Suppressor macrophage (primary cell): ENCODE measurements around the gene NFIX.
A peak's percentile ranks its signal among the peaks of the same experiment; 100 is the strongest.

Experiments
- DNase-seq, 4 experiments: peaks; one replicate each; pipeline ENCODE4 v3.0.0-alpha.2; 2020 to 2022

The NFIX gene

DNA sequence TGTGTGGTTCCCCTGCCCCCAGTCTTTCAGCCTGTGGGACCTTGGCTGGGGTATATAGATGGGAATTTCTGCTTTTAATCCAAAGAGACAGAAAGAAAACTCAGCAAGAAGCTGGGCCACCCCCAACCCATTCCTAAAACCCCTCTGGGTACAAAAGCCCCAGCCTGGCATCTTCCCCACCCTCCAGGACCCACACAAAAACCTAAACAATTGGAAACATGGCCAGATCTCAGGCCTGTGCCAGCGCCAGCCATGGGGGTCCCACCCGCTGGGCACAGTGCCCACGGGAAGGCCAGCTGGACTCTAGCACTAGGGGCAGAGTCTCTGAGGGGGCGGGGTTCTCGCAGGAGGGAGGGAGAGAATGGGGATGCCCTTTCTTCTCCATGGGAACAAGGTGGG lies 98.8 kb downstream of the NFIX start:
- DNase-seq, result no peak

GRCh38 chr19:13094771-13095392 lies 99.6 kb downstream of the NFIX start:
- peak; percentile 23 to 65 (median 52) for DNase-seq

GRCh38 chr19:13095393-13095784 lies 100.1 kb downstream of the NFIX start:
- DNase-seq, result no peak

DNA sequence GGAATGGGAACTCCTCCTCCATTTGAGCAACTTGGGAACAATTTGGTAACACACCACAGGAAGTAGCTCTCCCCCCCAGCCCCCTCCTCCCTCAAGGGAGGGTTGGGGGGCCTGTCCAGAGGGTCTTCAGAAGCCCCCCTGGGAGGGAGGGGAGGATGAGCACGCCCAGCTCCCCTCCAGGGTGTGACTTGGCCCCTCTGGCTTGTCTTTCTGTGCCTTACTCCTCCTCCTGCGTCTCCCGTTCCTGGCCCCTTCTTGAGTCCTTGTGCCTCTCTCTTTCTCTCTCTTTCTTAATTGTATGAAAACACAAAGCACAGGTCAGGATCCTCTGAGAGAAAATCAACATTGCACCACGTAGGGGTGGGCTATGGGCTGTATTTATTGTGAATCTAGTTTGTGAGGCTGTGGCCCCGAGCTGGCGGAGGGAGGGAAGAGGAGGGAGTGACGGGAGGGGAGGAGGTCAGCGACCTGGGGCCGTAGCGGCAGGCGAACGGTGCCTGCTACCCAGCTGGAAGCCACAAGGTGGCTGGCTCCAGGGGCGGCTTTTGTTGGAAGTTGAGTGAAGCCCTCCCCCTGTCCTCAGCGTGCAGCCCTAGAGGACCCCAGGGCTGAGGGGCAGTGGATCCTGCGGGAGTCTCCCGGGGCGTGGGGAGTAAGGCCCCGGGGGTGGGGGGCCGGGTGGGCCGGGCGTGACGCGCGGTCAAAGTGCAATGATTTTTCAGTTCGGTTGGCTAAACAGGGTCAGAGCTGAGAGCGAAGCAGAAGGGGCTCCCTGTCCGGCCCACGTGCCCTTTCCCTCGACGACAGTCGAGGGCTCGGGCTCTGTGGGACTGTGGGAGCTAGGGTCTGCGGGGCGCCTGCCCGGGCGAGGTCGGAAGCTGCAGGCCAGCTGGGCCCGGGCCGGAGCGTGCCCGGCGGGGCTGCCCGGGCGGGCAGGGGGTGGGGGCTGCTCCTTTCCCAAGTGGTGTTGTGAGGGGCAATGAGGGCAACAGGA lies 101.0 kb downstream of the NFIX start:
- peak; percentile 34 to 71 (median 53) for DNase-seq

DNA sequence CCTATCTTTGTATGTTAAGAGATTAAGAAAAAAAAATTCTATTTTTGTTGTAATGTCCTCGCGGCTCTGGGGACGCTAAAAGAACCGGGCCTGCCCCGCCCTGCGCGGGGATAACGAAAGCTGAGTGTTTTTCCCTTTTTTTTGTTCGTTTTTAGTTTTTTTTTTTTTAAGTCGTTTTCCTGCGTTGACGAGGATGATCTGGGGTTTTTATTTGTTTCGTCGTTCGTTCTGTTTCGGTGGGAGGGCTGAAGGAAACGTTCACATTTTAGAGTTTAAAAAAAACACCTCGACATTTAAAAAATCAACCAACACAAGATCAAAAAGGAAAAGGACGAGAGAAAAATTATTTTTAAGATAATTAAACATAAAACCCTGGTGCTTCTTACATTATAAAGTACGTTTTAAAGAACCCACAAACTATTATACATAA lies 101.8 kb downstream of the NFIX start:
- peak in 3 of 4 experiments; percentile 39 to 62 (median 60) for DNase-seq

DNA sequence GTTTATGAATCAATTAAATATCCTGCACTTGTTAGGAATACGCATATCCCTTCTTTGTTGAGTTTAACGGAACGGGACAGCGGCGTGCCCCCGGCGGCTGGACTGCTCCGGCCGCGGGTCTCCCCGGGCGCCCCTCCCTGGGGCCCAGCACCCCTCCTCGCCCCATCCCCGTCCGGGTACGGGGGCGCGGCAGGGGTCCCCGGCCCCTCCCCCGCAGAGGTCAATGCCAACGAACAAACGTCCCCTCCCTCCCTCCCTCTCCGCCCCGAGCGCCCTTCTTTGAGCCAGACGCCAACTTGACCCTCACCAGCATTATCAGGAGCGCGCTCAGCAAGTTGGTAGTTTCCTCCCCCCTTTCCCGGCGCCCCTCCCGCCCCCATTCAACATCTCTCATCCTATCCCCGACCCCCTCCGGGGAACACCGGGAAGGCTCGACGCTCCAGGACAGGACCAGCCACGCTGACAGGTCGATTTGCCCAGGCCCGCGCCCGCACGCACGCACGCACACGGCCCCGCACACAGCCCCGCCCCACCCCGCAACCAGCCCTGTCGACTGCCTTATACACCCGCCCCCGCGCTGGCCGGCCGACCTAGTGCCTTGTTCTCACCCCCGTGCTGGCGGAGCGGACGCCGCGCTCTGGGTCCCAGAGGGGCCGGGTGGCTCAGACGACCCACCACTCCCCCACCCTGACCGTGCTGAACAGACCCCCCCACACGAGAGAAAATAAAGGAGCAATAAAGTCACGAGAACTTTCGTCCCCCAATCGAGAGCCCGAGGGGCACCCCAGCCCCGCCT lies 102.4 kb downstream of the NFIX start:
- DNase-seq, result peak; percentile 14 to 70 (median 54)

GRCh38 chr19:13098277-13099072 lies 103.2 kb downstream of the NFIX start:
- DNase-seq, result peak; percentile 63 to 86 (median 72)

- DNase-seq, result peak; percentile 85 to 94 (median 93)
Measured at GRCh38 chr19:13099073-13099999, 104.1 kb downstream of the NFIX start.

DNA sequence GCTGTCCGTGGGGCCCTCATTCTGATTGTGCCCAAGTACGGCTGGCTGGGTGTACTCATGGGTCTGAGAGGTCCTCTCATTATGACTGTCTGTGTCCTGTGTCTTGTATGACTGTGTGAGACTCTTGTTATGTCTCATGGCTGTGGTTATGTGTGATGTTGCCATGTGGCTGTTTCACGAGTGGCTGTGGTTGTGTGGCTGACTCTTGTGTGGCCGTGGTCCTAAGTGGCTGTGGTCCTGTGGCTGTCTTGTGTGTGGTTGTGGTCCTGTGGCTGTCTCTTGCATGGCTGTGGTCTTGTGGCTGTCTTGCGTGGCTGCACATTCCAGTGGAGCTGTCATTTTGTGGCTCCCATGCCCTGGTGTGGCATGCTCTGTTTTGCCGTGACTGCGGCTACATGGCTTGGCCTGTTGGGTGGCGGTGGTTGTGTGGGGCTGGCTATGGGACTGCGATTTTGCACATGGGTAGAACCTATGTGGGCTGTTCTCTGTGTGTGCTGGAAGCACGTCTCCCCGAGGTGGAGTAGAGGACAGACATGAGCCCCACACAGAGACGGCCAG lies 104.8 kb downstream of the NFIX start:
- peak; percentile 29 to 49 (median 34) for DNase-seq

GRCh38 chr19:13100841-13101589 lies 105.7 kb downstream of the NFIX start:
- DNase-seq, result peak in 2 of 4 experiments; percentile 44 to 61

GRCh38 chr19:13101590-13102415 lies 106.5 kb downstream of the NFIX start:
- DNase-seq, result peak in 1 of 4 experiments; percentile 5

DNA sequence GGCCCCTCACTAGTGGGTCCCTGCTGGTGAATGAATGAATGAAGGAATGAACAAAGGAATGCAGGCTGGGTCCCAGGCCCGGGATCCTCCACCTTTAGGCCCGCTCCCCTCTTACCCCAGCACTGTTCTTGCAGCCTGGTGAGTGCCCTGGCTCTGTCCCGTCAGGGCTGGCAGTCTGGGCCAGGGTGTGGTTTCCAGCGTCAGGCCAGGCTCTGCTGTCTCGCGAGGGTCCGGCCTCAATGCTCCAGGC lies 107.1 kb downstream of the NFIX start:
- DNase-seq, result no peak

GRCh38 chr19:13102666-13103580 lies 107.6 kb downstream of the NFIX start, which contains the start of gene LYL1:
TSS of gene LYL1 (minus strand) at chr19:13102858. CDS start at chr19:13101171, 1,687 bp downstream.
- DNase-seq, result peak; percentile 89 to 96 (median 95)

GRCh38 chr19:13103581-13104359 lies 108.5 kb downstream of the NFIX start:
- DNase-seq, result peak in 3 of 4 experiments; percentile 23 to 41 (median 36)

DNA sequence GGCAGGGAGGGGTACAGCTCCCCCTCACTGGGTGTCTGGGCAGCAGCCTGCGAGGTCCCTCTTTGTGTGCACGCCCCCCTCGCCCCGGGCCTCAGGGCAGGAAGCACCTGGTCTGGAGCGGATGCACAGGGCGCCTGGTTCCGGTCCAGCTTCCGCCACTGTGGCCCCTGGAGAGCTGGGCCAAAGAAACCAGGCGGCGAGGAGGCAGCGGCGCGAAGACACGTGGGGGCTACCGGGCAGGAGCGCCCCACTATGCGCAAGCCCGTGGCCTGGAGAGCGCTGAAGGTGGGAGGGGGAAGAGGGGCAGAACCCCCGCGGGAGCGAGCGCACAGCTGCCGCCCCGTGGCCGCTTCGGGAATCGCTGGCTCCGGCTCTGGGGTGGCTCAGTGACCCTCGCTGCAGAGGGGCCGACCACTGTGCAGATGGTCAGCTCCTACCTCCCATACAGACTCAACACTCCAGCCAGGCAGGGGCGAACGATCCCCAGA lies 109.1 kb downstream of the NFIX start:
- DNase-seq, result peak; percentile 56 to 79 (median 64)
